Caki2 (cell line): ENCODE data around the gene PDE1A. TPM values are rescaled to one million over a fixed set of nuclear protein-coding genes. Genes with fewer than 3 reads are reported as not detected.
A peak's percentile ranks its signal among the peaks of the same experiment; 100 is the strongest.
"Not testable (repeated sequence)": the region's sequence is repeated elsewhere in the genome, so short reads cannot be mapped to it uniquely, and the experiment has no call there.

Source experiments
- DNase-seq: peaks from one replicate; pipeline ENCODE4 v3.0.0-alpha.2; 2015; ENCODE audit warnings: low read depth
- in situ Hi-C: cut with HindIII; loops from 2 replicates; pipeline ENCODE4 v1.10.0; 2016; ENCODE audit warnings: low sequenced_read_pairs, low pct_unique_long_range_greater_than_20kb, mixed read lengths
- total RNA-seq: library from RNA; depleted of rRNA; stranded (reverse); fragments of >200 nt; shearing (Covaris generic); gene quantifications from 2 replicates; pipeline ENCODE4 v1.2.3, GENCODE V29; 2014; ENCODE audit warnings: low replicate concordance

The PDE1A gene
- total RNA-seq, 1 experiment from 2014 or later = not detected

GRCh38 chr2:182416191-182416590 is 10.6 kb downstream of the PDE1A start:
- no peak for DNase-seq

GRCh38 chr2:182415771-182416170 is 11.1 kb downstream of the PDE1A start:
- in situ Hi-C loops = no loop called here
- DNase-seq = no peak

More at GRCh38 chr2:182416191-182416590, 10.6 kb downstream of the PDE1A start:
- in situ Hi-C loops = no loop called here

DNA sequence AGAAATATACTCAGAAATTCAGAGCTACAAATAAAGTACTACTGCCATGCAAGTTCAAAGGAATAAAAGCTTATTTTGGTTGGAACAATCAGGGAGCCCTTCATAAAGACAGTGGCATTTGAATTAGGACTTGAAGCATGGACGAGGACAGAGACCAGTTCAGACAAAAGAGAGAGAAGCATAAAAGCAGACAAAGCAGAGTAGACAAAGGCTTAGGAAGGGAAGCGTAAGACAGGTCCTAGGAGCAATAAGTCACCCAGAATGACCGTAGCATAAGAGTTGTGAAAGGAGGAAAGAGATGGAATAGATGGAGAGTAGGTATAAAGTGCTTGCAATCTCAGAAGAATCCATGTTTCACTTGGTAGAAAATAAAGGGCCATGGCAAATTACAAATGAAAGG is 14.0 kb downstream of the PDE1A start:
- DNase-seq = no peak
- in situ Hi-C loops = no loop called here

- in situ Hi-C loops = no loop called here
- no peak for DNase-seq
Observed at GRCh38 chr2:182410120-182410519, 16.7 kb downstream of the PDE1A start.

GRCh38 chr2:182406221-182406620 is 20.6 kb downstream of the PDE1A start:
- no peak for DNase-seq
- in situ Hi-C loops = no loop called here

DNA sequence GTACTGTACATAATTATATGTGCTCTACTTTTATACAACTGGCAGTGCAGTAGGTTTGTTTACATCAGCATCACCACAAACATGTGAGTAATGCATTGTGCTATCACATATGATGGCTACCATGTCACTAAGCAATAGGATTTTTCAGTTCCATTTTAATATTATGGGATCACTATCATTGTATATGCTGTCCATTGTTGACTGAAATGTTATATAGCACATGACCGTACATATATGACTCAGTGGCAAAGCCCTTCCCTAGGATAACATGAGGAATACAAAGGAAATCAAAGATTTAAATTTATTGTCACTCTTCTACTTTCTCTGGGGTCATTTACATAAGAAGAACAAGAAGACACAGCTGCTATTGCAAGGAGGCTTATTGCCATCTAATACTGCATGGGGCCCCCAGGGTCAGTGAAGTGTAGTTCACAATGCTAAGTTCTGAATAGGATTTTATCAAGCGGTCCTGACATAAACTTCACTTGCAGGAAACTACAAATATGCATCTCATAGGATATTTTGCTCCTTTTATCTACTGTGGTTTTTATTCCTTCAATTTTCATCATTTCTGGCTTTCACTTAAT is 21.8 kb downstream of the PDE1A start:
- in situ Hi-C loops = no loop called here
- no peak for DNase-seq

DNA sequence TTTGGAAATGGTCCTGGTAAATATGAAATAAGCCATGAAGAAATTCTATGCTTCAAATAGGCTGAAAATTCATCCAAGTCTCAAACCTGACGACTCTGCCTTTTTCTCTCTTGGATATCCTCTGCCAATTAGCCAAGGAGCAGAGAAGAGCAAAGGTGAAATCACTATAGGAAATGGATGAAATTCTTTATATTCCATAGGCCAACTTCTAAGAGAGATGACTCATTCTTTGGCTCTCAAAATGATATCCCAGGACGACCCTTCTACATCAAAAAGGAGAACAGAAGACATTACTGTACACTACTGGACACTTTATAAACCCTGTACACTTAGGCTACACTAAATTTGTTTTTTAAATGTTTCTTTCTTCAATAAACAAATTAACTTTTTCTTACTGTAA is 22.7 kb downstream of the PDE1A start:
- in situ Hi-C loops = no loop called here
- DNase-seq = no peak

DNA sequence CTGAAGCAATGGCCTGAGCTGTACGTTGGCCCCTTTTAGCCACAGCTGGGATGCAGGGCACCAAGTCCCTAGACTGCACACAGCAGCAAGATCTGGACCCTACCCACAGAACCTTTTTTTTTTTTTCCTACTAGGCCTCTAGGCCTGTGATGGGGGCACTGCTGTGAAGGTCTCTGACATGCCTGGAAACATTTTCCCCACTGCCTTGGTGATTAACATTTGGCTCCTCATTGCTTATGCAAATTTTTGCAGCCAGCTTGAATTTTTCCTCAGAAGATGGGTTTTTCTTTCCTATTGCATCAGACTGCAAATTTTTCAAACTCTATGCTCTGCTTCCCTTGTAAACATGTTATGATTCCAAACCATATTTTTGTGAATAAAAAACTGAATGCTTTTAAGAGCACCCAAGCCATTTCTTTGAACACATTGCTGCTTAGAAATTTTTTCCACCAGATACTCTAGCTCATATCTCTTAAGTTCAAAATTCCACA is 33.5 kb downstream of the PDE1A start:
- in situ Hi-C loops = no loop called here

GRCh38 chr2:182391443-182391842 is 35.4 kb downstream of the PDE1A start:
- DNase-seq = no peak
- in situ Hi-C loops = no loop called here

More for the DNA sequence above, 33.5 kb downstream of the PDE1A start:
- DNase-seq = no peak

GRCh38 chr2:182386267-182386880 is 40.5 kb downstream of the PDE1A start:
- in situ Hi-C loops, DNase-seq: not testable (repeated sequence)

GRCh38 chr2:182384860-182385259 is 42.0 kb downstream of the PDE1A start:
- no peak for DNase-seq
- in situ Hi-C loops = no loop called here

GRCh38 chr2:182381225-182381624 is 45.6 kb downstream of the PDE1A start:
- DNase-seq = no peak
- in situ Hi-C loops = no loop called here

DNA sequence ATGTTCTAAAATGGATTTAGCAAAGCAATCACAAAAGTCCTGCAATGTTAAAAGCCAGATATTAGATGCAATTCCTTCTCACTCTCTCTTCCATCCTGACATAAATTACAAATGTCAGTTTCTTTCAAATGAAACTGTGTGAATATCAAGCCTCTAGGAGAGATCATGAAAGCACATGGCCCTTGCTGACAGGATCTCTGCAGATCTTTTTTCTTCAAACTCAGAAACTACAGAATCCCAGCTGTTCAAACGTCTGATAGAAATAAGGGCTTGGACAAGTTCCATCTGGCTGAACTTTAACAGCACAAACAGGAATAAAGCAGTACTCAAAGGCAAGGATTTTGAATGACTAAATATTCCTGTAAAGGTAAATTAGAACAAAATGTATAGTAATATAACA is 47.6 kb downstream of the PDE1A start:
- DNase-seq = no peak
- in situ Hi-C loops = no loop called here

DNA sequence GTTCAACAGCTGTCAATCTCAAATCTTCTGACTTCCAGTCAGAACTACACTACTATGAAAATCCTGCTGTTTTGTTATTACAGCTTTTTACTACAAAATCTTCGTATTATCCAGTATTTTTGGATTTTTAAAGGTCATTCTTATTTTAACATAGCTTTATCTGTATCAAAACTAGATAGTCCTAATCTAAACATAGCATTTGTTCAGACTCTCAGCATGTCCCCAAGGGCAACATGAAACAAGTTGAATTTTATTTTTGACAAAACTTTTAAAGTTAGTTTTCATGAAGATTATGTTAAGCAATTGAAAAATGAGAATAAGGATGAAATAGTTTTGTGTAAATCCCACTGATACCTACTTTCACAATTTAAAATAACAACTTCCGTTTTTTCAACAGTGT is 48.1 kb downstream of the PDE1A start:
- in situ Hi-C loops = no loop called here
- no peak for DNase-seq

DNA sequence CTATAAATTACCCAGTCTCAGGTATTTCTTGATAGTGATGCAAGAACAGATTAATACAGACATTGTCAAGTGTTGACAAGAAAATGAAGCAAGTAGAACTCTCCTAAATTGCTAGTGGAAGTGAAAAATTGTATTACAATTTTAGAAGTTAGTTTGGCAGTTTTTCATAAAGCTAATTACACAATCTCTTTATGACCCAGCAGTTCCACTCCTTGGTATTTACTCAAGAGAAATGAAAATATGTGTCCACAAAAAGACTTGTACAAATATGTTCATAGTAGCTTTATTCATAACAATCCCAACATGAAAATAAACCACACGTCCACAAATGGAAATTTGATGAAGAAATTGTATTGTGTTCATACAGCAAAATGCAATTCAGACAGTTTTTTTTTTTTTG is 49.4 kb downstream of the PDE1A start:
- no peak for DNase-seq
- in situ Hi-C loops = no loop called here

GRCh38 chr2:182375862-182376261 is 51.0 kb downstream of the PDE1A start:
- DNase-seq = no peak
- in situ Hi-C loops = no loop called here

- in situ Hi-C loops = no loop called here
- peak; percentile 67 for DNase-seq
Observed at GRCh38 chr2:182372661-182373060, 54.2 kb downstream of the PDE1A start.

GRCh38 chr2:182368996-182369395 is 57.8 kb downstream of the PDE1A start:
- in situ Hi-C loops = no loop called here
- no peak for DNase-seq

DNA sequence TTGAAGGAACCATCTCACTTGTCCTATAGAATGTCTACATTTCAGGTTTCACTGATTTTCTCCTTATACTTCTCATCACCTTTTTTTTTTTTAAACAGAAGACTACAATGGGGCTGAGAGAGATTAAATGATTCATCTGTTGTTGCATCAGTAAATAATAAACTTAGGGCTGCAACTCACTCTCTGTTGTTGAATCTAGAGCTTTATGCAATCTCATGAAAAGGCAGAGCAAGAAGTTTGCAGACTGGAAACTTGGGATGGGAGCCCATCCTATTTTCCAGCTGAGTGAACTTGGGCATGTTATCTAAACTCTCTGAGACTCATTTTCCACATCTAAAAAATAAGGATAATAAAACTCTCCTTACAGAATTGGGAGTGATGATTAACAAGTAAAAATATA is 58.4 kb downstream of the PDE1A start:
- peak; percentile 64 for DNase-seq
- in situ Hi-C loops = no loop called here

- in situ Hi-C loops = no loop called here
- no peak for DNase-seq
Observed at GRCh38 chr2:182367401-182367800, 59.4 kb downstream of the PDE1A start.
